Measurements from ENCODE around the gene UTP4. TPM values are rescaled to one million over a fixed set of nuclear protein-coding genes. Genes with fewer than 3 reads are reported as not detected.

The UTP4 gene
- total RNA-seq, 1 donor from 2014 or later, result 13.3 TPM

DNA sequence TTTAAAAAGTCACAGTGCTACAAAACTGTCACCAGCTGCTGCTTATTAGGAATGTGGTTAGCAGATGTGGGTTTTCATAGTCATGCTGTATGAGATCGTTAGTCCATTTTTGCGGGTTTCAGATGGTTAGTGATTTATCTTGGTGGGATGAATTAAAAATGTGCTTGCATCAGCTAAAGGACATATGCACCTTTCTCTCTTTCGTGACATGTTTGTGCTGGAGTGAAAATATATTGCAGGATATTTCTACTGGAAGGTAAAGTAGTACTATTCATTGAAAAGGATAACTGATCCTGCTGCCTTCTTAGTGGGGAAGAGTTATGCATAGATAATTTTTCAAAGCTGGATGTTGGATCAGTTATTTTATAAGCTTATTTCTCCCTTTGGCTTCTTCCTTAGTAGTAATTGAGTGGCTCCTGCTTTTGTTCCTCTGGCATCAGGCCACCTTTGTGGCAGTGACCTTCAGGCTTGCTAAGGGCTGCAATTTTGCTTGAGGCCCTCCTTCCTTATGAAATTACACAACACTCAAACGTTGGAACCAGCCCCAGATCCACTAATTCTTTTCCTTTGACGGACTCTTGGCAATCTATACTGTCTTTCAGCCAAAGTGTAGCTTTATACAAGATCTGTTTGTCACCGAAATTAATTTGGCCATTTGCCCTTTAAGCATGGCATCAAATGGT lies 47.0 kb downstream of the UTP4 start:
- no peaks in the 10 kb centered on the region for H3F3A ChIP-seq (ENCODE audit: low read depth)
- no peak overlapping the region for H3K27ac ChIP-seq
- no peaks in the 10 kb centered on the region for H3K9me3 ChIP-seq (ENCODE audit: low read depth)
- Mint-ChIP-seq H3K4me1 (peaks cover 2% of the 10 kb centered on the region), H3K9me3 (no peaks in the 10 kb centered on the region), H3K27me3 (ENCODE audit: insufficient read depth, low read depth) (no peaks in the 10 kb centered on the region), H3K27ac (no peak overlapping the region), H3K4me3 (no peak overlapping the region), H3K36me3 (no peaks in the 10 kb centered on the region)
- no peaks in the 10 kb centered on the region for H3K4me1 ChIP-seq
- H4K20me1 ChIP-seq (ENCODE audit: low read depth), result no peaks in the 10 kb centered on the region
- H3K4me3 ChIP-seq, result no peak overlapping the region
- no peak overlapping the region for H3K4me2 ChIP-seq
- no peak overlapping the region for H2AFZ ChIP-seq (replicated peaks)
- H3K27me3 ChIP-seq, result no peaks in the 10 kb centered on the region
- DNase-seq (ENCODE audit: low spot score), result no peak
- H3K9ac ChIP-seq, result no peak overlapping the region
- H3K36me3 ChIP-seq, result no peaks in the 10 kb centered on the region
- TF ChIP-seq EZH2phosphoT487 (IDR thresholded peaks at IDR 0.05) (no peak), CTCF (IDR thresholded peaks at IDR 0.05) (no peak), EZH2 (IDR thresholded peaks at IDR 0.05) (no peak)
- no peaks in the 10 kb centered on the region for H3K79me2 ChIP-seq (ENCODE audit: low read depth)

DNA sequence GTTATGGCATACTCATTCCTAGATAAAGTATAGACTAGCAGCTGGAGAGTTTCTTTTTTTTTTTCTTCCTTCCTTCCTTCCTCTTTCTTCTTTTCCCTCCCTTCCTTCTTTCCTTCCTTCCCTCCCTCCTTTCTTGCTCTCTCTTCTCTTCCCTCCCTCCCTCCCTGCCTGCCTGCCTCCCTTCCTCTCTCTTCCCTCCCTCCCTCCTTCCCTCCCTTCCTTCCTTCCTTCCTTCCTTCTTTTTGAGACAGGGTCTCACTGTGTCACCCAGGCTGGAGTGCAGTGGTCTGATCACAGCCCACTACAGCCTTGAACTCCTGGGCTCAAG lies 47.5 kb downstream of the UTP4 start:
- no peaks in the 10 kb centered on the region for H3K27me3 Mint-ChIP-seq (ENCODE audit: insufficient read depth, low read depth)
- H3K27ac Mint-ChIP-seq, result no peak overlapping the region
- Histone ChIP-seq H4K20me1 (ENCODE audit: low read depth) (no peaks in the 10 kb centered on the region), H3K27ac (no peak overlapping the region), H3F3A (ENCODE audit: low read depth) (no peaks in the 10 kb centered on the region), H3K9me3 (ENCODE audit: low read depth) (no peaks in the 10 kb centered on the region), H3K4me1 (no peaks in the 10 kb centered on the region), H3K79me2 (ENCODE audit: low read depth) (no peaks in the 10 kb centered on the region), H3K4me3 (no peak overlapping the region), H3K9ac (no peak overlapping the region), H3K27me3 (no peaks in the 10 kb centered on the region), H3K36me3 (no peaks in the 10 kb centered on the region), H3K4me2 (no peak overlapping the region), H2AFZ (replicated peaks) (no peak overlapping the region)
- H3K4me1 Mint-ChIP-seq, result peaks cover 2% of the 10 kb centered on the region
- H3K4me3 Mint-ChIP-seq, result no peak overlapping the region
- H3K9me3 Mint-ChIP-seq, result no peaks in the 10 kb centered on the region
- no peak for TF ChIP-seq EZH2 (IDR thresholded peaks at IDR 0.05)
- no peak for TF ChIP-seq CTCF (IDR thresholded peaks at IDR 0.05)
- TF ChIP-seq EZH2phosphoT487 (IDR thresholded peaks at IDR 0.05), result no peak
- DNase-seq (ENCODE audit: low spot score), result no peak
- H3K36me3 Mint-ChIP-seq, result peaks cover 2% of the 10 kb centered on the region

DNA sequence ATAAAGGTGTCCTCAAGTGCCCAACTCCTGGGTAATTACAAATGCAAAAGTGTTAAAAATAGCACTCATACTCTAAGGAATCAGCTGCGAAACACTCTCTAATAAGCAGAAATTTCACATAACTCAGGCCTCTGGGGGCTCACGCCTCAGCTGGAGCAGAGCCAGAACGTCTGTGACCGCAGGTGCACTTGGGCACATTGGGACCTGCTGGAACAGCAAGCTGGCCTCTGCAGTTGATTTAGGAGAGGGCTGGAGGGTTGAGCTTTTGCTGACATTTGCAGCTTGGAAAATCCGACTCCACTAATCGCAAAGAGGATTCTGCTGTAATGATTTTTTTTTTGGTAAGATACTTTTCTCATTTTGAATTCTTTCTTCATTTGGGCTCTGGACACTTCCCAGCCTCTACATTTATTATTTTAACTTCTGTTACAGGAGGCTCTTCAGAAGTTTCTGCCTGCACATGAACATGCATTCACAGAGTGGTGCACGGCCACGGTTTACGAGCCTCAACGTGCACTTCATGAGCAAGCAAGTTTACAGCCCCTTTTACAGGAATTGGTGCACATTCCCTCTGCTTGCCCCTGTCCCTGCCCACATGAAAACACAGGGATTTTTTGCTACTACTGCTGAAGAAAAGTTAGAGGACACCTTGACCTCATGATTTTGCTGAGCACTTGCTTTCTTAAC lies 50.4 kb downstream of the UTP4 start:
- peaks cover 7% of the 10 kb centered on the region for H3F3A ChIP-seq (ENCODE audit: low read depth)
- peaks cover 2% of the 10 kb centered on the region for H4K20me1 ChIP-seq (ENCODE audit: low read depth)
- peaks cover 3% of the 10 kb centered on the region for H3K79me2 ChIP-seq (ENCODE audit: low read depth)
- H2AFZ ChIP-seq (replicated peaks), result no peak overlapping the region
- no peaks in the 10 kb centered on the region for H3K36me3 ChIP-seq
- peaks cover 2% of the 10 kb centered on the region for H3K36me3 Mint-ChIP-seq
- H3K4me3 ChIP-seq, result no peak overlapping the region
- no peaks in the 10 kb centered on the region for H3K9me3 Mint-ChIP-seq
- no peak overlapping the region for H3K4me2 ChIP-seq
- peaks cover 9% of the 10 kb centered on the region for H3K4me1 Mint-ChIP-seq
- DNase-seq (ENCODE audit: low spot score), result no peak
- H3K27ac Mint-ChIP-seq, result no peak overlapping the region
- H3K9me3 ChIP-seq (ENCODE audit: low read depth), result no peaks in the 10 kb centered on the region
- peaks cover 2% of the 10 kb centered on the region for H3K27me3 Mint-ChIP-seq (ENCODE audit: insufficient read depth, low read depth)
- no peak overlapping the region for H3K4me3 Mint-ChIP-seq
- TF ChIP-seq EZH2phosphoT487 (IDR thresholded peaks at IDR 0.05) (no peak), CTCF (IDR thresholded peaks at IDR 0.05) (no peak), EZH2 (IDR thresholded peaks at IDR 0.05) (no peak)
- no peaks in the 10 kb centered on the region for H3K27me3 ChIP-seq
- H3K4me1 ChIP-seq, result peaks cover 4% of the 10 kb centered on the region
- no peak overlapping the region for H3K9ac ChIP-seq
- H3K27ac ChIP-seq, result no peak overlapping the region
